Spleen (tissue), 7 donors: ENCODE results near the gene TNFRSF13B.

Experiments
- POLR2A ChIP-seq, 3 donors: fragments of 450-650 bp; IDR thresholded peaks; one replicate each; pipeline ENCODE4 v1.5.1; 2017; ENCODE audit warnings: antibody characterized with exemption in 3 of 3, mild to moderate bottlenecking in 1 of 3
- TF ChIP-seq, protein P1 (sequence below), 11 experiments: fragments of 200-600 bp in 7 of 11; fragments of 450-650 bp in 4 of 11; sonication (generic) in 4 of 11; IDR thresholded peaks in 8 of 11; conservative IDR thresholded peaks in 3 of 11; 1 replicate in 7 of 11; 2 replicates in 4 of 11; pipeline versions ENCODE4 v1.4.0 to v1.8.0; 2016 to 2021; ENCODE audit warnings: antibody characterized with exemption in 11 of 11, inconsistent platforms in 4 of 11, mild to moderate bottlenecking in 1 of 11
- donor health status: DM: no; HTN: no; CAD: no; lungs with moderate emphysema.
- donor health status: DM: no; HTN: no; CAD: no.
- donor health status: DM: no; HTN: no; CAD: no.

DNA sequence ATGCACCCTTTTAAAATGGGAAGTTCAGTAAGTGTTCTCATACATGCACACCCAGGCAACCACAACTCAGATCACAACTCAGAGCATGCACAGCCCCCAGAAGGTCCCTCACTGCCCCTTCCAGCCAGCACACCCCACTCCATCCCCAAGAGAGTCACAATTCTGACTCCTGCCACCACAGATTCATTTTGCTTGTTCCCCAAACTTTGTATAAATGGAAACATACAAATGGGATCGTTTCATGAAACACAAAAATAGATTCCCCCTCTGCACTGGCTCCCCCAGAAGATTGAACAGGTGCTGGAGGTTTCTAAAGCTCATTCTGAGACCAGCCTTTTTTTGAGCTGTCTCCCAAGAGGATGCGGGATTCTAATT is 3.3 kb upstream of the TNFRSF13B start:
- TF ChIP-seq, protein P1, sequence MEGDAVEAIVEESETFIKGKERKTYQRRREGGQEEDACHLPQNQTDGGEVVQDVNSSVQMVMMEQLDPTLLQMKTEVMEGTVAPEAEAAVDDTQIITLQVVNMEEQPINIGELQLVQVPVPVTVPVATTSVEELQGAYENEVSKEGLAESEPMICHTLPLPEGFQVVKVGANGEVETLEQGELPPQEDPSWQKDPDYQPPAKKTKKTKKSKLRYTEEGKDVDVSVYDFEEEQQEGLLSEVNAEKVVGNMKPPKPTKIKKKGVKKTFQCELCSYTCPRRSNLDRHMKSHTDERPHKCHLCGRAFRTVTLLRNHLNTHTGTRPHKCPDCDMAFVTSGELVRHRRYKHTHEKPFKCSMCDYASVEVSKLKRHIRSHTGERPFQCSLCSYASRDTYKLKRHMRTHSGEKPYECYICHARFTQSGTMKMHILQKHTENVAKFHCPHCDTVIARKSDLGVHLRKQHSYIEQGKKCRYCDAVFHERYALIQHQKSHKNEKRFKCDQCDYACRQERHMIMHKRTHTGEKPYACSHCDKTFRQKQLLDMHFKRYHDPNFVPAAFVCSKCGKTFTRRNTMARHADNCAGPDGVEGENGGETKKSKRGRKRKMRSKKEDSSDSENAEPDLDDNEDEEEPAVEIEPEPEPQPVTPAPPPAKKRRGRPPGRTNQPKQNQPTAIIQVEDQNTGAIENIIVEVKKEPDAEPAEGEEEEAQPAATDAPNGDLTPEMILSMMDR (IDR thresholded peaks at IDR 0.05 in 8 of 11, conservative IDR thresholded peaks at IDR 0.05 in 3 of 11): no peak
- no peak for TF ChIP-seq POLR2A (IDR thresholded peaks at IDR 0.05)
